ENCODE data around the gene FOXN3. TPM values are rescaled to one million over a fixed set of nuclear protein-coding genes. Genes with fewer than 3 reads are reported as not detected.
A peak's percentile ranks its signal among the peaks of the same experiment; 100 is the strongest.

FOXN3 gene
- total RNA-seq, 2 donors from 2014 or later, result 42.3 to 61.6 TPM

GRCh38 chr14:89384636-89385035 is 32.4 kb downstream of the FOXN3 start:
- no peaks in the 10 kb centered on the region for H3K27me3 ChIP-seq
- H3K4me1 ChIP-seq, result peaks cover 18% of the 10 kb centered on the region
- no peak for TF ChIP-seq CTCF (IDR thresholded peaks at IDR 0.05)
- no peak for TF ChIP-seq POLR2A (IDR thresholded peaks at IDR 0.05)
- ATAC-seq, result no peak
- no peaks in the 10 kb centered on the region for H3K9me3 ChIP-seq
- H3K4me3 ChIP-seq, result no peak overlapping the region
- no peak overlapping the region for H3K27ac ChIP-seq
- WGBS, 2 donors, result 95 to 99% methylated on average over 3 of the region's 3 CpGs
- H3K36me3 ChIP-seq (replicated peaks in 1 of 2; ENCODE audit: insufficient read depth in 1 of 2, low read depth in 2 of 2), result no peaks in the 10 kb centered on the region
- intact Hi-C loops (cut with DNase I), result no loop called here
- DNase-seq, result no peak

GRCh38 chr14:89384023-89384422 is 33.0 kb downstream of the FOXN3 start:
- no peak overlapping the region for H3K27ac ChIP-seq
- no peaks in the 10 kb centered on the region for H3K27me3 ChIP-seq
- H3K36me3 ChIP-seq (replicated peaks in 1 of 2; ENCODE audit: insufficient read depth in 1 of 2, low read depth in 2 of 2), result no peaks in the 10 kb centered on the region
- ATAC-seq, result no peak
- WGBS, 2 donors, result 65 to 70% methylated on average over 3 of the region's 3 CpGs
- TF ChIP-seq POLR2A (IDR thresholded peaks at IDR 0.05), result no peak
- TF ChIP-seq CTCF (IDR thresholded peaks at IDR 0.05), result no peak
- H3K4me1 ChIP-seq, result peaks cover 18% of the 10 kb centered on the region
- no peaks in the 10 kb centered on the region for H3K9me3 ChIP-seq
- peak in 1 of 4 donors; percentile 31 for DNase-seq
- no peak overlapping the region for H3K4me3 ChIP-seq
- intact Hi-C loops (cut with DNase I), result no loop called here

DNA sequence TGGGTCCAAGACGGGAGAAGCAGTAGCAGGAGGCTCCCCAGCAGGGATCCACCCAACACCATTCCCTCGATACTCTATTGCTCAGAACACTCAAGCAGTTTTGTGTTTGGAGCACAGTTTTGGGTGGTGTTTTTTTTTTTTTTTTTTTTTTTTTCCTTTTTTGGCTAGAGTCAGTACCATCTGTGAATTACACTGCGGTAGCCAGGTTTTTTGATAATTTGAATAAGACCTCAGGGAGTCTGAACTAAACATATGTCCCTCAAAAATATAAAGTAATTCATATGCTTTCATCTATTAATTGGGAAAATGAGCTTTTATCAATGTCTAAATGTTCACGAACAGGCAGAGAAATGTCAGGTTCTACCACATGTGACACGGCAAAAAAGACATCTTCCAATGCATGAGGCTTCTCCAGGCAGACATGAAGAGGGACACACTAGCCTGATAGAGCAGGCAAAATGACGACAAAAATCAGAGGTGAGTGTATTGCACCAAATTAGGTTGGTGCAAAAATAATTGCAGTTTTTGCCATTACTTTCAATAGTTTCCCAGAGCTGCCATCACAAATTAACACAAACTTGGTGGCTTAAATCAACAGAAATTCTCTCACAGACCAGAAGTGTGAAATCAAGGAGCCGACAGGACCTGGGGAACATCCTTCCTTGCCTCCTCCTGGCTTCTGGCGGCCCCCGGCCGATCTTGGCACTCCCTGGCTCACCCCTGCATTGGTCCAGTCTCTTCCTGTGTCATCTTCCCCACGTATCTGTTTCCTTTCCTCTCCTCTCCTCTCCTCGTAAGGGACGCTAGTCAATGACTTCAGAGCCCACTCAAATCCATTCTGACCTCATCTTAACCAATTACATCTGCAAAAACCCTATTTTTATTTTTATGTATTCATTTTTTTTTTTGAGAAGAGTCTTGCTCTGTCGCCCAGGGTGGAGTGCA is 33.9 kb downstream of the FOXN3 start:
- Histone ChIP-seq H3K36me3 (replicated peaks in 1 of 2; ENCODE audit: insufficient read depth in 1 of 2, low read depth in 2 of 2) (no peaks in the 10 kb centered on the region), H3K27me3 (no peaks in the 10 kb centered on the region), H3K9me3 (no peaks in the 10 kb centered on the region), H3K4me1 (peaks cover 18% of the 10 kb centered on the region), H3K27ac (no peak overlapping the region), H3K4me3 (no peak overlapping the region)
- ATAC-seq, result no peak
- DNase-seq, result no peak
- TF ChIP-seq CTCF (IDR thresholded peaks at IDR 0.05) (no peak), POLR2A (IDR thresholded peaks at IDR 0.05) (no peak)
- 85 to 91% methylated on average over 14 of the region's 14 CpGs for WGBS, 2 donors
- intact Hi-C loops (cut with DNase I), result no loop called here

DNA sequence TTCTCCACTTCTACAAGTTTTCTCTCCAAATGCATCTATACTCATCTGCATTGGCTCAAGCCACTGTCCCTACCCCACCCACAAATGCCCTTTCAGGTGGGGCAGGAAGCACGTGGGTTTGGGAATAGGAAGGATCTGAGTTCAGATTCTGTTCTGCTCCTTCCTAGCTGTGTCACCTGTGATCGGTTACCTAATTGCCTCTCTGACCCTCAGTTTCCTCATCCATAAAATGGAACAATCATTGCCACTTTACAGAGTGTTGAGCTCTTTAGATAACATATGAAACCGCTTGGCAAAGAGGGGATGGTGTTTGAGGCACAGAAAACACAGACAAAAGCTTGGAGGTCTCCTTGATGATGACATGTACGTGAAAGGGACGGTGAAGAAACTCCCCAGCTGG is 34.5 kb downstream of the FOXN3 start:
- no peaks in the 10 kb centered on the region for H3K36me3 ChIP-seq (replicated peaks in 1 of 2; ENCODE audit: insufficient read depth in 1 of 2, low read depth in 2 of 2)
- DNase-seq (no peak), ATAC-seq (no peak)
- 91 to 94% methylated on average over 5 of the region's 5 CpGs for WGBS, 2 donors
- H3K9me3 ChIP-seq, result no peaks in the 10 kb centered on the region
- TF ChIP-seq CTCF (IDR thresholded peaks at IDR 0.05), result no peak
- no peak for TF ChIP-seq POLR2A (IDR thresholded peaks at IDR 0.05)
- intact Hi-C loops (cut with DNase I), result no loop called here
- H3K4me1 ChIP-seq, result peaks cover 18% of the 10 kb centered on the region
- H3K27ac ChIP-seq, result no peak overlapping the region
- no peaks in the 10 kb centered on the region for H3K27me3 ChIP-seq
- no peak overlapping the region for H3K4me3 ChIP-seq
